Measurements from ENCODE around the gene KCNK1. TPM values are rescaled to one million over a fixed set of nuclear protein-coding genes. Genes with fewer than 3 reads are reported as not detected.

The KCNK1 gene
- total RNA-seq, 1 donor from 2014 or later, result 9.7 TPM

DNA sequence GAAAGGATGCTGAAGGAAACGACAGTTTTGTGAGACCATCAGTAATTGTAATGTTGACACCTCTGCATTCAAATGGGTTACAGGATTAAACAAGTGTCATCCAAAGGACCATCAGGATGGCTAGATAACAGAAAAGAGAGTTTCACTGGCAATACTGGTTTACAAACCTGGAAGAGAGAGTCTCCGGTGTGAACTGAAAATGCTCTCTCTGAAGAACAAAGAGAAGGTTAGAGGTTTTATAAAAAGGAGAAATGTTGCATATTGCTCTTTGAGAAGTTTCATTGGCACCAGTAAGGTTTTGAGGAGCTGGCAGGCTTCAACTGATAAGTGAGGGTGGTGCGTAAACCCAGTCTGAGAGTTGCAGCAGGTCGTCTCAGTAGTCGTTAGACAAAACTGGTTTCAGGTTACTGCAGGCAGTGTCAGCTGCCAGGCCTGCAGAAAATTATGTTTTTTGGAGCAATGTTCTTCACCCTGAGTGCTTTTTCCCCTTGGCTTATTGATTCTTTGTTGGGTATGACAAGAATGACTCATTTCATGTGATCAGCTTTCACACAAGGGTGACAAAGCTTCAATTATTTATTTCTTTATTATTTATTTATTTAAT lies 42.2 kb downstream of the KCNK1 start:
- DNase-seq (no peak), ATAC-seq (no peak)
- intact Hi-C loops (cut with DNase I), result no loop called here
- TF ChIP-seq, protein P1, sequence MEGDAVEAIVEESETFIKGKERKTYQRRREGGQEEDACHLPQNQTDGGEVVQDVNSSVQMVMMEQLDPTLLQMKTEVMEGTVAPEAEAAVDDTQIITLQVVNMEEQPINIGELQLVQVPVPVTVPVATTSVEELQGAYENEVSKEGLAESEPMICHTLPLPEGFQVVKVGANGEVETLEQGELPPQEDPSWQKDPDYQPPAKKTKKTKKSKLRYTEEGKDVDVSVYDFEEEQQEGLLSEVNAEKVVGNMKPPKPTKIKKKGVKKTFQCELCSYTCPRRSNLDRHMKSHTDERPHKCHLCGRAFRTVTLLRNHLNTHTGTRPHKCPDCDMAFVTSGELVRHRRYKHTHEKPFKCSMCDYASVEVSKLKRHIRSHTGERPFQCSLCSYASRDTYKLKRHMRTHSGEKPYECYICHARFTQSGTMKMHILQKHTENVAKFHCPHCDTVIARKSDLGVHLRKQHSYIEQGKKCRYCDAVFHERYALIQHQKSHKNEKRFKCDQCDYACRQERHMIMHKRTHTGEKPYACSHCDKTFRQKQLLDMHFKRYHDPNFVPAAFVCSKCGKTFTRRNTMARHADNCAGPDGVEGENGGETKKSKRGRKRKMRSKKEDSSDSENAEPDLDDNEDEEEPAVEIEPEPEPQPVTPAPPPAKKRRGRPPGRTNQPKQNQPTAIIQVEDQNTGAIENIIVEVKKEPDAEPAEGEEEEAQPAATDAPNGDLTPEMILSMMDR (IDR thresholded peaks at IDR 0.05), result no peak
- H3K36me3 ChIP-seq, result no peaks in the 10 kb centered on the region
- no peak overlapping the region for H3K27ac ChIP-seq
- H3K27me3 ChIP-seq (ENCODE audit: low read depth), result no peaks in the 10 kb centered on the region
- H3K4me3 ChIP-seq, result no peak overlapping the region
- no peaks in the 10 kb centered on the region for H3K4me1 ChIP-seq
- no peaks in the 10 kb centered on the region for H3K9me3 ChIP-seq

DNA sequence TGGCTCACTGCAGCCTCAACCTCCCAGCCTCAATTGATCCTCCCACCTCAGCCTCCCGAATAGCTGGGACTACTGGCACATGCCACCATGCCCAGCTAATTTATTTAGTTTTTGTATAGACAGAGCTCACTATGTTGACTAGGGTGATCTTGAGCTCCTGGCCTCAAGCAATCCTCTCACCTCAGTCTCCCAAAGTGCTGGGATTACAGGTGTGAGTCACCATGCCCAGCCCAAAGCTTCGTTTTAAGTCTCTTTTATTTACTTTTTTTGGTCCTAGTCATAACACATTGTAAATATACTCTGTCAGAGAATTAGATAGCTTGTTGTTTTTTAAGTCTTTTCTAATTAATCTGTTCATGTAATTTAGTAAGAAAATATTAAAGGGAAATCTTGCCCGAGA lies 42.8 kb downstream of the KCNK1 start:
- DNase-seq (no peak), ATAC-seq (no peak)
- TF ChIP-seq, protein P1 (IDR thresholded peaks at IDR 0.05), result no peak
- Histone ChIP-seq H3K27ac (no peak overlapping the region), H3K9me3 (no peaks in the 10 kb centered on the region), H3K4me1 (no peaks in the 10 kb centered on the region), H3K27me3 (ENCODE audit: low read depth) (no peaks in the 10 kb centered on the region), H3K4me3 (no peak overlapping the region), H3K36me3 (no peaks in the 10 kb centered on the region)
- intact Hi-C loops (cut with DNase I), result no loop called here

DNA sequence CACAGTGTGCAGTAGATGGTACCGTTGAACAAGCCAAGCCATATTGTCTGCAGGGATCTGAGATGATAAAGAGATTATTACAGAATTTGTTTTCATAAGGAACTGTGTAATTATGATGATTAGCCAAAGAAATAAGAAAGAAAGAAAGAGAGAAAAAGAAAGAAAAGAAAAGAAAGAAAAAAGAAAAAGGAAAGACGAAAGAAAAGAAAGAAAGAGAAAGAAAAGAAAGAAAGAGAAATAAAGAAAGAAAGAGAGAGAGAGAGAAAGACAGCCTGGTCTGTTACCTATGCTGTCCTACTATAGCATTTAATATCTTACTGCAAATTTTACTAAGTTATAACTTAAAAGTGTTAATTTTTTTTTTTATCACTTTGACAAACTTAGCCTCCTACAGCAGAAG lies 43.6 kb downstream of the KCNK1 start:
- Histone ChIP-seq H3K4me3 (no peak overlapping the region), H3K9me3 (no peaks in the 10 kb centered on the region), H3K27me3 (ENCODE audit: low read depth) (no peaks in the 10 kb centered on the region), H3K27ac (no peak overlapping the region), H3K4me1 (no peaks in the 10 kb centered on the region), H3K36me3 (no peaks in the 10 kb centered on the region)
- intact Hi-C loops (cut with DNase I), result no loop called here
- no peak for DNase-seq
- no peak for ATAC-seq
- TF ChIP-seq, protein P1 (IDR thresholded peaks at IDR 0.05), result no peak

DNA sequence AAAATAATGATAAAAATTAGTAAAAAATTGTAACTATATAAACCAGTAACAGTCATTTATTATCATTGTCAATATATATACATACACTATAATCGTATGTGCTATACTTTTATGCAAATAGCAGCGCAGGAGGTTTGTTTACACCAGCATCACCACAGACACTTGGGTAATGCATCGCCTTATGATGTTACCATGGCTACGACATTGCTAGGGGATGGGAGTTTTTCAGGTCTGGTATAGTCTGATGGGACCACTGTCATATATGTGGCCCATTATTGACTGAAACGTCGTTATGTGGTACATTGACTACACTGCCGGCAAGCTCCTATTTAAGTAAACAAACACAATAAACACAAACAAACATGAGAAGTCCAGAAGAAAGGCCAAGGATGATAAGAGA lies 45.6 kb downstream of the KCNK1 start:
- no peak for DNase-seq

DNA sequence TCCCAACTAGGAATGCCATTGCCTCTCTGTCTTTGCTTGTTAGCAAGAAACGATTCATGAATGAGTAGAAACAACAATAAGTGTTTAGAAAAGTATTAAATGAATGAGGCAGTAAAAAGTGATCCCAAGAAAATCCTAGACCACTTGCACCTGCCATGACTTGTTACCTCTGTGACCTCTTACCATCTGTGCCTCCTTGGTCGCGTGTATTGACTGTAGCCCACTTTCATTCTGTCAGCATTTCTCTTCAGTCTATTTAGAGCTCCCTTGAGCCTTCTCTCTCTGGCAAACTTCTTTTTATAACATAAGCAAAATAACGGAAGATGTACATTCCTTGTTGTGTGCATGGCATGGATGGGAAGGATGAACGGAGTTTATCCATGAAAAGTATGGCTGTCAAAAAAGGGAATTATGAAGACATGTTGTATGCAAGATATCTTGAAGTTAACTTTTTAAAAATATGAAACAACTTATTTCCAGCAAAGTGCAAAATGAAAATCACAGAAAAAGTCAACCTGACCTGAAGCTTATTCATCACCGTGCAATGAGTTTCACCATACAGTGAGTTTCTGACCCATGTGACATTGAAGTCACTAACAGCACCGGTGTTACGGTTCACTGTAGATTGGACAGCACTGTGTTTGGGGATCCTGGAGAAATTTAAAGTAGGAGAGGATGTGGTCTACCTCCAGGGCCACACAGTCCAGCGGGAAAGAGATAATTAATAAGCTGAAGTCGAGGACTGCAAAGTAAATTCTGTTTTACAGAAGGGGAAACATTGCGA lies 47.7 kb downstream of the KCNK1 start:
- intact Hi-C loops (cut with DNase I), result no loop called here
- ATAC-seq (no peak), DNase-seq (no peak)
- Histone ChIP-seq H3K36me3 (no peaks in the 10 kb centered on the region), H3K4me3 (no peak overlapping the region), H3K27me3 (ENCODE audit: low read depth) (no peaks in the 10 kb centered on the region), H3K27ac (no peak overlapping the region), H3K4me1 (no peaks in the 10 kb centered on the region), H3K9me3 (no peaks in the 10 kb centered on the region)
- TF ChIP-seq, protein P1 (IDR thresholded peaks at IDR 0.05), result no peak

More for the DNA sequence above, 45.6 kb downstream of the KCNK1 start:
- H3K4me1 ChIP-seq, result no peaks in the 10 kb centered on the region
- H3K4me3 ChIP-seq, result no peak overlapping the region
- H3K9me3 ChIP-seq, result no peaks in the 10 kb centered on the region
- intact Hi-C loops (cut with DNase I), result no loop called here
- TF ChIP-seq, protein P1 (IDR thresholded peaks at IDR 0.05), result no peak
- no peak overlapping the region for H3K27ac ChIP-seq
- H3K36me3 ChIP-seq, result no peaks in the 10 kb centered on the region
- no peaks in the 10 kb centered on the region for H3K27me3 ChIP-seq (ENCODE audit: low read depth)
- ATAC-seq, result no peak

Data from lower lobe of right lung (tissue), 2 donors.